HL-60 (cell line): ENCODE results near the gene MTMR12.

ENCODE experiments used
- GABPA ChIP-seq: IDR thresholded peaks from 2 replicates; pipeline ENCODE4 v1.6.1; 2012; ENCODE audit warnings: low read depth
- POLR2AphosphoS5 ChIP-seq: IDR thresholded peaks from 2 replicates; pipeline ENCODE4 v1.6.1; 2012; ENCODE audit warnings: low read depth
- REST ChIP-seq: IDR thresholded peaks from 2 replicates; pipeline ENCODE4 v1.6.1; 2012; ENCODE audit warnings: low read depth; ENCODE audit not compliant: insufficient replicate concordance
- SPI1 ChIP-seq: IDR thresholded peaks from 2 replicates; pipeline ENCODE4 v1.6.1; 2012; ENCODE audit warnings: low read depth, mild to moderate bottlenecking, borderline replicate concordance
- TF ChIP-seq, protein P1 (sequence below): IDR thresholded peaks from one replicate; pipeline ENCODE4 v1.5.1; 2011; ENCODE audit warnings: low read length, control low read depth, inconsistent platforms; ENCODE audit not compliant: insufficient read depth

DNA sequence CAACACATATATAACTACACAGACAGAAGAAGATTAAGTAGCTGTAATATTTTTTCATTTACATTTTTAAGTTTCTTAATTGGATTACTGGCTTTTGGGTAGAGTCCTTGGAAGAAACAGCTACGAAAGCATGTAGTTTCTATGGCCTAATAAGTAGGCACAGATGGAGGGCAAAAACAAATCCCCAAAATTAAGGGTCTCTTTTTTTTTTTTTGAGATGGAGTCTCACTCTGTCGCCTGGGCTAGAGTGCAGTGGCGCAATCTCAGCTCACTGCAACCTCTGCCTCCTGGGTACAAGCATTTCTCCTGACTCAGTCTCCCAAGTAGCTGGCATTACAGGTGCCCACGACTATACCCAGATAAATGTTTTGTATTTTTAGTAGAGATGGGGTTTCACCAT is 27.1 kb upstream of the MTMR12 start:
- TF ChIP-seq, protein P1, sequence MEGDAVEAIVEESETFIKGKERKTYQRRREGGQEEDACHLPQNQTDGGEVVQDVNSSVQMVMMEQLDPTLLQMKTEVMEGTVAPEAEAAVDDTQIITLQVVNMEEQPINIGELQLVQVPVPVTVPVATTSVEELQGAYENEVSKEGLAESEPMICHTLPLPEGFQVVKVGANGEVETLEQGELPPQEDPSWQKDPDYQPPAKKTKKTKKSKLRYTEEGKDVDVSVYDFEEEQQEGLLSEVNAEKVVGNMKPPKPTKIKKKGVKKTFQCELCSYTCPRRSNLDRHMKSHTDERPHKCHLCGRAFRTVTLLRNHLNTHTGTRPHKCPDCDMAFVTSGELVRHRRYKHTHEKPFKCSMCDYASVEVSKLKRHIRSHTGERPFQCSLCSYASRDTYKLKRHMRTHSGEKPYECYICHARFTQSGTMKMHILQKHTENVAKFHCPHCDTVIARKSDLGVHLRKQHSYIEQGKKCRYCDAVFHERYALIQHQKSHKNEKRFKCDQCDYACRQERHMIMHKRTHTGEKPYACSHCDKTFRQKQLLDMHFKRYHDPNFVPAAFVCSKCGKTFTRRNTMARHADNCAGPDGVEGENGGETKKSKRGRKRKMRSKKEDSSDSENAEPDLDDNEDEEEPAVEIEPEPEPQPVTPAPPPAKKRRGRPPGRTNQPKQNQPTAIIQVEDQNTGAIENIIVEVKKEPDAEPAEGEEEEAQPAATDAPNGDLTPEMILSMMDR: no peak
- TF ChIP-seq POLR2AphosphoS5: no peak
- TF ChIP-seq REST: no peak
- no peak for TF ChIP-seq GABPA
- TF ChIP-seq SPI1: no peak
